Vagina (tissue), 2 donors: ENCODE results near the gene PLEKHF1.

ENCODE experiments used
- POLR2A ChIP-seq, 2 donors: fragments of 450-650 bp; IDR thresholded peaks; one replicate each; pipeline ENCODE4 v1.6.1; 2017; ENCODE audit warnings: antibody characterized with exemption in 2 of 2, mild to moderate bottlenecking in 2 of 2, moderate library complexity in 2 of 2
- POLR2AphosphoS5 ChIP-seq, 2 donors: sonication (generic); formaldehyde crosslinking; IDR thresholded peaks; one replicate each; pipeline ENCODE4 v1.9.0; 2017; ENCODE audit warnings: antibody characterized with exemption in 2 of 2, mild to moderate bottlenecking in 2 of 2, low read depth in 1 of 2; ENCODE audit not compliant: insufficient read depth in 1 of 2
- TF ChIP-seq, protein P1 (sequence below), 3 experiments: fragments of 450-650 bp in 2 of 3; fragments of 200-600 bp in 1 of 3; sonication (generic) in 1 of 3; IDR thresholded peaks; one replicate each; pipeline ENCODE4 v1.5.1; 2017 to 2019; ENCODE audit warnings: antibody characterized with exemption in 3 of 3, mild to moderate bottlenecking in 2 of 3, moderate library complexity in 2 of 3

DNA sequence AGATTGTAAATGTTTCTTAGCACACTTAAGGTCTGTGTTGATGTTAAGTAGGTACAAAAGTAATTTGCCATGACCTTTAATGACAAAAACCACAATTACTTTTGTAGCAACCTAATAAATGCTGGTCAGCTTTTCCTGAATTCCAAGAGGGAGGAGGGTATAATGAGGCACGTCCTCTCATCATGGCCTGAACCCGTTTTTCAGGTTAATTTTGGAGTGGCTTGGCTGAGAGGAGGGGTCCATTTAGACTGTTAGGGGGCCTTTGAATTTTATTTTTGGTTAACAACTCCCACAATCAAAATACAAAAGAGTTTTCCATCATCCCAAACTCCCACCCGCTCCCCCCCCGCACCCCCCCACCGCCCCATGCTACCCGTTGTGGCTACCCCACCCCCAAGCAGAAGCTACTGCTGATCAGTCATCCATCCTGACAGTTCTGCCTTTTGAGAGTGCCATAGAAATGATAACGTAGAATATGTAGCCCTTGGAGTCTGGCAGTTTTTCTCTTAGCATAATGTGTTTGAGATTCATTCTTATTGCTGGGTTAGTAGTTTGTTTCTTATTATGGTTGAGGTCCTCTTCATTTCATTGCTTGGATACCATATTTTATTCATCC lies 14.4 kb upstream of the PLEKHF1 start:
- TF ChIP-seq POLR2A (IDR thresholded peaks at IDR 0.05) (no peak), POLR2AphosphoS5 (IDR thresholded peaks at IDR 0.05; ENCODE audit: insufficient read depth in 1 of 2, low read depth in 1 of 2) (no peak)
- TF ChIP-seq, protein P1, sequence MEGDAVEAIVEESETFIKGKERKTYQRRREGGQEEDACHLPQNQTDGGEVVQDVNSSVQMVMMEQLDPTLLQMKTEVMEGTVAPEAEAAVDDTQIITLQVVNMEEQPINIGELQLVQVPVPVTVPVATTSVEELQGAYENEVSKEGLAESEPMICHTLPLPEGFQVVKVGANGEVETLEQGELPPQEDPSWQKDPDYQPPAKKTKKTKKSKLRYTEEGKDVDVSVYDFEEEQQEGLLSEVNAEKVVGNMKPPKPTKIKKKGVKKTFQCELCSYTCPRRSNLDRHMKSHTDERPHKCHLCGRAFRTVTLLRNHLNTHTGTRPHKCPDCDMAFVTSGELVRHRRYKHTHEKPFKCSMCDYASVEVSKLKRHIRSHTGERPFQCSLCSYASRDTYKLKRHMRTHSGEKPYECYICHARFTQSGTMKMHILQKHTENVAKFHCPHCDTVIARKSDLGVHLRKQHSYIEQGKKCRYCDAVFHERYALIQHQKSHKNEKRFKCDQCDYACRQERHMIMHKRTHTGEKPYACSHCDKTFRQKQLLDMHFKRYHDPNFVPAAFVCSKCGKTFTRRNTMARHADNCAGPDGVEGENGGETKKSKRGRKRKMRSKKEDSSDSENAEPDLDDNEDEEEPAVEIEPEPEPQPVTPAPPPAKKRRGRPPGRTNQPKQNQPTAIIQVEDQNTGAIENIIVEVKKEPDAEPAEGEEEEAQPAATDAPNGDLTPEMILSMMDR (IDR thresholded peaks at IDR 0.05): no peak
